Stimulated activated CD4-positive, alpha-beta T cell treated with anti-CD3 and anti-CD28 coated beads, Interleukin-1b, Interleukin-23, amount 100 ng/mL, for 4 hours (primary cell): Measurements from ENCODE around the gene ALK.
"Not testable (repeated sequence)": the region's sequence is repeated elsewhere in the genome, so short reads cannot be mapped to it uniquely, and the experiment has no call there.

Experiments
- DNase-seq, 2 donors: peaks; one replicate each; pipeline ENCODE4 v3.0.0-alpha.2; 2020; ENCODE audit warnings: low read depth in 2 of 2

The ALK gene

DNA sequence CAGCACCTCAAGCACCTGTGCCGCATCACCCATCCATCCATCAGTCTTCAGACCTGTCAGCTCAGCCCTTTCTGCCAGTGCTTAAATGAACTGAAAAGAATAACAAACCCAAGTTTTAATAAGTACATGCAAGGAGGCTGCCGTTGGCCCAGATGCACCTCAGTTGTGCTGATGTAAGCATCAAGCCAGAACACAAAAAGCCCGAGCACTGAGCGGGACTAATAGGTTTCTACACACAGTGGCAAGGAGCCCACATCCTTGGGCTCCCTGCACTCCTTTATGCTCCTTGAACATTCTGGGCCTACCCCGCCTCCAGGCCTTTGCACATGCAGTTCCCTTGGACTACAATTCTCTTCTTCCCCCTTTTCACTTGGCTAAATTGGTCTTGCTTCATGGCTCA lies 165.6 kb downstream of the ALK start:
- DNase-seq, result no peak

GRCh38 chr2:29755233-29755632 lies 166.2 kb downstream of the ALK start:
- no peak for DNase-seq

DNA sequence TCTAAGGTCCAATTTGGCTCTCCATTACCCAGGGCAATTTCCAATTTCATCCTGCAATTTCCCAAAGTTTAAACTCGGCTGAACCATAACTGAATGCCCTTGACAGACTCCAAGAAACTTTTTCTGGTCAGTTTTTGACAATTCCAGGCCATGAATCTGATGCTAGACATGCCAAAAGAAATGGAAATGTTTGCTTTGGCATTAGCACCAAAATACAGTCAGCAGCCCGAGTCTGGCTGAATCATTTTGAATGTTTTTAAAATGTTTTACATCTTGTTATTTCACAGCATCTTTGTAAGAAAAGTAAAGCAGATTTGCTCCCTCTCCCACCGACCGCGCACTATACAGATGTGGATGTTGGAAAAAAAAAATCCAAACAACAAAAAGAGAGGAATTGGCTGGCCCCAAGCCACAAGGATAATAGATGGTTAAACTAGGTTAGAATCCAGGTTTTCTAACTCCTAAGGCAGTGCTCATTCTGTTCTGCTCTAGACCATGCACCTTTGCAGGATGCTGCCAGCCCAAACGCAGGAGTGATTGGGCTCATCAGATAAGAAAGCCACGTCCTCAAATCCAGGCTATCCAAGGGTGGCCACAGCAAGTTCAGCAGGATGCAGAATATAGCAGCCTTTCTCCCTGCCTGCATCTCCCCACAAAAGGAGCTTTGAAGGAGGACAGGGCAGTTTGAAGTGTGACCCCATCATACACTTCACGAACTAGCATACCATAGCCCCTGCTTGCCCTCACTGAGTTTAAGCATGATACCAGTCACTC lies 167.5 kb downstream of the ALK start:
- DNase-seq, result no peak

DNA sequence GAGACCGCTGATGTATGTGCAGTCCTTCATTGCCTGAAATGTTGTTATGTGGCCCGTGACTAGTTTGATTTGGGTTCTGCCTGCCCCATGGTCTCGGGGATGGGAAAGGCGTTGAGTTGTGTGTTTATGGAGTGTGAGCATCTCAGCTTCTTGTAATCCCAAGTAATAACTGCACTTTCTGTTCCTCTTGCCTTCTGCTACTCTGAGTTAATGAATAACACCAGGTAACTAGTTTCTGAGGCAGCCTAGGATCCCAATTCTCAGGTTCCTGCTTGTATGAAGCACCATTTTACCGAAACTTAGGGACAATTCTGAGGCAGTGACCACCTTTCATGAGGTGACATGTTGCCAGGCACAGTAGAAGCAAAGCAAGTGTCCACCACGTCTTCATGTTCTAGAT lies 170.0 kb downstream of the ALK start:
- no peak for DNase-seq

GRCh38 chr2:29750463-29750862 lies 170.9 kb downstream of the ALK start:
- DNase-seq, result not testable (repeated sequence)

DNA sequence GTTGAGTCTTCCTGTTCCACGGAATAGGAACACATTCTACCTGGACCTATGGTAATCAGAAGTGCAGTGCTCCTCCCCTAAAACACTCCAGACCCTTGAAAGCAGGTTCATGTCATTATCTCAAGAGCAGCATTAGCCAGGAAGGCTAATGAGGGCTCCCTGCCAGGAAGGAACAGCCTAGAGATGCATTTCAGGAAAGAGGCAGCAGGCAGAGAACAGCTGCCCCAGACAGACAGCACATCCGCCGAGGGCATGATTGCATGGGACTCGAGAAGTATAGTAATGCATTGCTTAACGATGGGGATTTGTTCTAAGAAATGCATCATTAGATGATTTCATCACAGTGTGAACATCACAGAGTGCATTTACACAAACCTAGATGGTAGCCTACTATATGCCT lies 171.5 kb downstream of the ALK start:
- no peak for DNase-seq

GRCh38 chr2:29749041-29749440 lies 172.3 kb downstream of the ALK start:
- DNase-seq, result no peak

DNA sequence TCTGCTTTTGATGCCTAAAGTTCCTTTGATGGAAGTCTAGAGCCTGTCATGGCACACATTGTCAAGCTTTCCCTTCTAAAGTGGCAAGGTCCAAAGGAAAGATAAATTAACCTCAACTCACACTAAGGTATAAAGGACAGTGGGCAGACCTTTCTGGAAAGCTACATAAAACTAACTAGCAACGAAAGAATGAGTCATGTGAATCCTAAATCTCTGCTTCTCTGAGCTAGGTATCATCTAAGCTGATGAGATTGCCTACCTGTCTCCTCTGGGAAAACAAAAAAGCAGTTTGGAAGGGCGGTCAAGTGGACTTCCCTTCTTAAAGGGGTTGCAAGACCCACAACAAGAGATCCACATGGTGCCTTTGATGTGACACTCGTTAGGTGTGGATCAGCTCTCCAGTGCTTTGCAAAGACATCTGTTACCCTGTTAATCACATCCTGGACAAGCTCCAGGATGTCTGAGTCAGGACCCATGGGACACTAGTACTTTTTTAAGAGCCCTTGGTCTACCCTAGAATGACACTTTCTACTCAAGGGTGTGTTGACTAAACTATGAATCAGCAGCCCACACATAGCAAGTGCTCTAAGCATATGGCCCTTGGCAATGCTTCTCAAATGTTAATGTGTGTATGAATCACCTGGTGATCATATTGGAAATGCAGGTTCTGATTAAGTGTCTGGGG lies 173.5 kb downstream of the ALK start:
- no peak for DNase-seq

DNA sequence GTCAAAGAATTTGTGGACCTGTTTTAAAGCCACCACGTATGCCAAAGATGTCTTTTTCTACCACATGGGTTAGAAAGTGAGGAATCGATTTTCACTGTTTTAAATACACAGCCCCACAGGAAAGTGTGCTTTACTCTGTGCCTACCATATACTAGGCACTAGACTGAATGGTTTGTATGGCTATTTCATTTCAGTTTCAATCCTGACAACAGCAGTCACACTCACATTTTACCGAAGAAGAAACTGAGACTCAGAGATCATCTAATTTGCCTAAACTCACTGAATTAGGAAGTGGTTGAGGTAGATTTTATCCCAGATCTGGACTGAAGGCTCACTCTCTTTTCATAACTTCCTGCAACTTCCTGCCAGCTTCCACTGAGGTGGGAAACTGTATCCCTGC lies 176.4 kb downstream of the ALK start:
- DNase-seq, result no peak

- DNase-seq, result no peak
Observed at GRCh38 chr2:29743516-29743915, 177.9 kb downstream of the ALK start.

DNA sequence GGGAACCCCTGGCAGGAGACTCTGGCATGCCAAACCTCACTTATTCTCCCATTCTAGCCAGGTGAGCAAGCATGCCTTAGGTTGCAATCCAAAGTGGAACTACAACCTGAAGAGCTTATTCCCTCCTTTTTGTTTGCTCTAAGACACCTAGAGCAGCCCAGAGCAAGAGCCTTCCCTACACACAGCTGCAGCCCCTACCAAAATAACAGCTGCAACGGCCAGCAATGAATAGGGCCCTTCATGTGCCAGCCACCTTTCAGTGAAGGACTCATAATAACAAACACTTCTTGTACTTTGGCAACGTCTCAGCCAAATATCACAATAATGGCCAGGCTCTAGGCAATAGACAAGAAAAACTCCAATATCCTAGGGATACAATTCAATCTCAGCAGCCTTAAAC lies 178.7 kb downstream of the ALK start:
- no peak for DNase-seq

- DNase-seq, result no peak
Observed at GRCh38 chr2:29741132-29741531, 180.3 kb downstream of the ALK start.

- no peak for DNase-seq
Observed at GRCh38 chr2:29733965-29734364, 187.4 kb downstream of the ALK start.

DNA sequence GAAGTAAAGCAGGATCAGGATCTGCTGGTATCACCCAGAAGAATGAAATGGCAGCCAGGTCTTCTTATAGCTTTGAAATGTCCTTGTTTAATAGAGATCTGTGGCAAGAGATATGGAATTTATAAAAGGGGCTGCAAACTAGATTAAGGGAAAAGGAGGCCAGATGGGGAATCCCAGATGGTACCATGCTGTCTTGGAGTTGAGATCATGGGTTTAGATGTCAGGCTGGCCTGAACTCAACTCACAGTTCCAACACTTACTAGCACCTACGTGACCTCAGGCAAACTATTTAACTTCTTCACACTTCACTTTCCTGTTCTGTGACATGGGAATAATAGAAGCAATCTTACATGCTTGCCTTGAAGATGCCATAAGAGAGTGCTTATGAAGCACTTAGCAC lies 188.2 kb downstream of the ALK start:
- DNase-seq, result no peak

DNA sequence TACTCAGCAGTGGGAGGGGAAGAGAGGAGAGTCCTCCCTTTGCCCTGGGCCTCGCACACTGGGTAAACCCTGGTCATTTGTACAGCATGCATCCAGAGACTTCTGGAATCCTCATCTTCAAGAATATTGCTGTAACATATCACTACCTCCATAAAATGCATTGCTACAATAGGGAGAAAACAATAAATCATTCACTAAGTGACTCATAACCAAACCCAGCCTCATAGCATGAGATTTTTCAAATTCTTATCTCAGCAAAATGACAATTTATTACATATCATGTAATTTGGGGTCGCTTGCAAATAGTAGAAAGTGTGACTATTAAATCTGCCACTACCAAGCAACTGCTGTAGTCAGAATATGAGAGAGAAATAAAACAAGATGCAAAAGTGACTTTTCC lies 189.4 kb downstream of the ALK start:
- DNase-seq, result no peak

- DNase-seq, result no peak
Observed at GRCh38 chr2:29729932-29730331, 191.5 kb downstream of the ALK start.

DNA sequence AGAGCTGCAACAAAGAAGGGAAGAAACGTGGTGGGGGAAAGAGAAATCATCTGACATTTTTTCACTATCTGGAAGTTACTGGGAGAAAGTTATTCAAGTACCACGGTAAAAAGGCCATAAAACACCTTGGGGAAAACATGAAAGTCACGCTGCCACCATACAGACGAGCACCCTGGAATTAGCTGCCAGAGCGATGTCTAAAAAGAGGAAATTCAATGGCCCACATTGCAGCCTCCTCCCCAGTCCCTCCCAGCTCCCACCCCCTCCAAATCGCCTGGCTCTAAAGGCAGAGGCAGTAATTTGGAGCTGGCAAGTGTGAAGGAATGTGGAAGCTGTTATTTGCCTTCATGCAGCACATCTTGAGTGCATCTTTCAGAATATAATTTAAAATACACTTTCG lies 192.0 kb downstream of the ALK start:
- DNase-seq, result no peak

DNA sequence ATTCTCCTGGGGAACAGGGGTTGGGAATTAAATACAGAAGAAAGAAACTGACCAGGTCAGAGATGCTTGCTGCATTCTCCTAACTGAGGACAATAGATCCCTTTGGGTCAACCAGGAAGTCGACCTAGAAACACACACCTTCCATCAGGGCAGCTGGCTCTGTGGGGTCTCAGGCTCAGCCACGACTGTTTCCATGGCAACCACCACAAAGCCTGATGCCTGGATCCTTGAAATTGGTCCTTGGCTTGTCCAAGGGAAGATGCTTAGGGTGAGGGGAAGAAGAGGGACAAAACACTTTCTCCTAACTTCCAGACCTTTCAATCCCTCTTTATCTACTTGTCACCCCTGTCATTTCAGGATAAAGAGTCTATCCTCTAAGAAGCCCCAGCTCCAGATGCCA lies 194.4 kb downstream of the ALK start:
- DNase-seq, result no peak

DNA sequence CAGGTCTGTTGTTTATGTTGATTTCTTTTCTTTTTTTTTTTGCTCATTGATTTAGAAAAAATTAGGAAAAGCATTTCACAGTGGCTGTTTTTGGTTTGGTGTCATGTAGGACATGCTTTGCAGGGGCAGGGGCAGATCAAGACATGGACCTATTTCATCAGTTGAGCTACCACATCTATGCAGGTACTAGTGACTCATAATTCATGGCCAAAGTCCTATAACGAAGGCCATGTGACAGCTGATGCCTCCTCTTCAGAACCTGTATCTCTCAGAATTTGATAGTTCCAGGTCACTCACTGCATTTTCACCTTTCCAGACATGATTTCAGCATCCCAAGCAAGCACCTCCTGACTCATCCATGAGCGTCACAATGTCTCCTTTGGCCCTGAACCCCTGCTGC lies 195.8 kb downstream of the ALK start:
- no peak for DNase-seq

- no peak for DNase-seq
Observed at GRCh38 chr2:29724282-29724681, 197.1 kb downstream of the ALK start.

DNA sequence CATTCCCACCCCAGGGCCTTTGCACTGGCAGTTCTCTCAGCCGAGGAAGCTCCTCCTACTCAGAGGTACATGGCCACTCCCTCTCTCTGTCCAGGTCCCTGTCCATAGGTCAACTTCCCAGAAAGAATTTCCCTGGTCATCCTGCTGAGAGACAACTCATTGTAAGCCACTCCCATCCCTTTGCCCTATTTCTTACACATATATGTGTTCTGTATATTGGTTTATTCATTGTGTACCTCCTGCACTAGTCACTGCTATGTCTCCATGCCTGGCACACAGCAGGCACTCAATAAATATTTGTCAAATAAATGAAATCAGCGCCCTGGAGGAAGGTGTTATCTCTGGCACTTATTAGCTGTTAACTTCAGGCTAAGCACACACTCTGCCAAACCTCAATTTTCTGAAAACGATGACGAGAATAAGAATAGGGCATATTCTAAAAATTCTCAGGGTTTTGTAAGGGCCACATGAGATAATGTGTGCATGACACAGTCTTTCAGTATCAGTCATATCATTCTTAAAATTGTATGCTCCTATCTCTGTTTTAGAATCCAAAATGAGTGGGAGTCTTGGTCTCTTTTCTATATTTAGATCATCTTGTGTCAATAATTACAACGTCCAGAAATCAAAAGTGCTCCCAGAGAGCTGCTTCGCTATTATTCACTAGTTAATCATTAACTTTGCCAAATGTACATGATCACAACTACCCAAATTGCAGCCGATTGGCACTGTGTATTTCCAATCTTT lies 198.0 kb downstream of the ALK start:
- no peak for DNase-seq

DNA sequence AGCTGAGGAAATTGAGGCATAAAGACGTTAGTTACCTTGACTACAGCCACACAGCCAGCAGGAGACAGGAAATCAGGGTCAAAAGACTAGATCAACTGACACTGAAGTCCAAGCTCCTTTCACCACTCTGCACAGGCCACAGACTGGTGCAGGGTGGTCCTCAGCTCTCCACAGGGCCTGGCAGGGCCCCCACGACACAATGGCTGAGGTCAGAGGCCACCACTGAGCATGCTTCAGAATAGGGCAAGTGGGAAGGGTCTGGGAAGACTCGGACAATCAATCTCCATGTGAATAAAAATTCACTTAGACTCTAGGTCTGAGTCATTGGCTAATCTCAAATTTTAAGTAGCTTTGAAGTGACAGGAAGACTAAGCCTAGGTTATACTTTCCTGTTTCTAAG lies 201.7 kb downstream of the ALK start:
- DNase-seq, result no peak
